ENCODE data around the gene PCDHGA8. TPM values are rescaled to one million over a fixed set of nuclear protein-coding genes. Genes with fewer than 3 reads are reported as not detected.
"Not testable (repeated sequence)": the region's sequence is repeated elsewhere in the genome, so short reads cannot be mapped to it uniquely, and the experiment has no call there.

Gene PCDHGA8
- total RNA-seq, 4 donors from 2014 or later: 1.1 to 5.1 (median 2.1) TPM

DNA sequence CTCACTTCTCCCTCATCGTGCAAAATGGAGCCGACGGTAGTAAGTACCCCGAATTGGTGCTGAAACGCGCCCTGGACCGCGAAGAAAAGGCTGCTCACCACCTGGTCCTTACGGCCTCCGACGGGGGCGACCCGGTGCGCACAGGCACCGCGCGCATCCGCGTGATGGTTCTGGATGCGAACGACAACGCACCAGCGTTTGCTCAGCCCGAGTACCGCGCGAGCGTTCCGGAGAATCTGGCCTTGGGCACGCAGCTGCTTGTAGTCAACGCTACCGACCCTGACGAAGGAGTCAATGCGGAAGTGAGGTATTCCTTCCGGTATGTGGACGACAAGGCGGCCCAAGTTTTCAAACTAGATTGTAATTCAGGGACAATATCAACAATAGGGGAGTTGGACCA lies 38.9 kb downstream of the PCDHGA8 start:
- H3K9me3 ChIP-seq: peaks cover 72% of the 10 kb centered on the region
- no peaks in the 10 kb centered on the region for H3K27me3 ChIP-seq

GRCh38 chr5:141432308-141432707 lies 39.9 kb downstream of the PCDHGA8 start:
- not testable (repeated sequence) for H3K27me3 ChIP-seq; DNase-seq (ENCODE audit: low spot score in 2 of 2); H3K36me3 ChIP-seq; H3K4me1 ChIP-seq; H3K27ac ChIP-seq; H3K4me3 ChIP-seq
- peaks cover 63% of the 10 kb centered on the region for H3K9me3 ChIP-seq
- 34% methylated on average over 18 of the region's 38 CpGs for WGBS

More for the DNA sequence above, 38.9 kb downstream of the PCDHGA8 start:
- Histone ChIP-seq H3K4me1 (no peaks in the 10 kb centered on the region), H3K36me3 (no peaks in the 10 kb centered on the region), H3K4me3 (peak overlapping the region; percentile 38), H3K27ac (no peak overlapping the region)
- no peak for DNase-seq (ENCODE audit: low spot score in 2 of 2)
- WGBS: 27% methylated on average over 26 of the region's 37 CpGs
- TF ChIP-seq POLR2AphosphoS5 (IDR thresholded peaks at IDR 0.05): no peak
- TF ChIP-seq CTCF (IDR thresholded peaks at IDR 0.05): no peak
- no peak for TF ChIP-seq EP300 (IDR thresholded peaks at IDR 0.05)
- no peak for TF ChIP-seq POLR2A (IDR thresholded peaks at IDR 0.05)

GRCh38 chr5:141432726-141433125 lies 40.3 kb downstream of the PCDHGA8 start:
- peaks cover 63% of the 10 kb centered on the region for H3K9me3 ChIP-seq
- H3K4me1 ChIP-seq; DNase-seq (ENCODE audit: low spot score in 2 of 2); H3K27me3 ChIP-seq; H3K27ac ChIP-seq; H3K4me3 ChIP-seq; H3K36me3 ChIP-seq: not testable (repeated sequence)
- 34% methylated on average over 12 of the region's 29 CpGs for WGBS

GRCh38 chr5:141434006-141434405 lies 41.6 kb downstream of the PCDHGA8 start:
- no peak overlapping the region for H3K27ac ChIP-seq
- H3K36me3 ChIP-seq: no peaks in the 10 kb centered on the region
- DNase-seq (ENCODE audit: low spot score in 2 of 2): no peak
- H3K9me3 ChIP-seq: peaks cover 50% of the 10 kb centered on the region
- 81% methylated on average over 2 of the region's 2 CpGs for WGBS
- no peaks in the 10 kb centered on the region for H3K27me3 ChIP-seq
- no peaks in the 10 kb centered on the region for H3K4me1 ChIP-seq
- H3K4me3 ChIP-seq: no peak overlapping the region
- no peak for TF ChIP-seq POLR2A (IDR thresholded peaks at IDR 0.05)
- TF ChIP-seq CTCF (IDR thresholded peaks at IDR 0.05): no peak
- no peak for TF ChIP-seq EP300 (IDR thresholded peaks at IDR 0.05)
- TF ChIP-seq POLR2AphosphoS5 (IDR thresholded peaks at IDR 0.05): no peak

DNA sequence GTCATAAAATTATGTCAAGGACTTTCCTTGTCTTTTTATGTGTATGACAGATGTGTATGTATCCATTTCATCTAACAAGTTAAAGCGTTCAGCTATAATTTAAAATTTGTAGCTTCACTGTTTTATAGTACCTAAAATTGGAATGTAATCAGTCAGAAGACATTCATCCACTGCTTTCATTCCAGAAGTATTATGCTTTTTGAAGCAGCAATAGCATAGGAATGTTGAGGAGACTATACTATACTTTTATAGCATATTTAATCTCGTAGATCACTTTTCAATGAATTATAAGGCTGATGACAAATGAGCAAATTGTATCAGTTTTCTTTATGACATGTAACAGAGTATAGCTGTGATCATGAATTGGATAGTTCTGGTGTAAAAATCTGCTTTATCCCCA lies 44.8 kb downstream of the PCDHGA8 start:
- H3K9me3 ChIP-seq: peaks cover 40% of the 10 kb centered on the region

DNA sequence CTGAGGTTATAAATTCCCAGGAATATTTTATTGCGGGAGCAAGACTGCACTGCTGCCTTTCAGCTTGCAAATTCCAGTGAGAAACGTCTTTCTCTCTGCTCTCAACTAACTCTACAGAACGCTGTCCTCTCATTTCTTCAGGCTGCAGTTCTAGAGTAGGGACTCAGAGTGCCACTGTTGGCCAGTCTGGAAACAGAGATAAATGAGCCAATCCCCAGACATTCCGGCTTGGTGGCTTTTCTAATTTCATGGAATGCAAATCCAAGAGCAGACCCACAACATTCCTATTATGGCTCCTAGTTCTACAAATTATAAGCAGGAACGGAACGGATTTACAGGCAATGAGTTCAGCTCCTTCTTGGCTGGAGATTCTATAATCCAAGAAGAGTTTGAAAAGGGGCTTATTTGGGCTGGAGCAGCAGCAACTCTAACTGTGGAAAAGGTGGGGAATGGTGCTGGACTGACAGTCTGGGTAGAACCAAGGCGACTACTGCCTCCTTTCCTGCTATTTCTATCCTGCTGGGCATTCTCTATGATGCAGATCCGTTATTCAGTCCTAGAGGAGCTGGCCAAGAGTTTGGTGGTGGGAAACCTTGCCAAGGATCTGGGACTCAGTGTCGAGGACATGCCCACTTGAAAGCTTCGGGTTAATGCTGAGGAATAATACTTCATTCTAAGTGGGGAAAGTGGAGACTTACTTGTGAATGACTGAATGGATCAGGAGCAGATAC lies 47.1 kb downstream of the PCDHGA8 start:
- no peak for DNase-seq (ENCODE audit: low spot score in 2 of 2)
- WGBS: 63% methylated on average over 10 of the region's 10 CpGs
- Histone ChIP-seq H3K27ac (no peak overlapping the region), H3K4me1 (no peaks in the 10 kb centered on the region), H3K4me3 (no peak overlapping the region), H3K9me3 (peaks cover 21% of the 10 kb centered on the region), H3K27me3 (no peaks in the 10 kb centered on the region), H3K36me3 (no peaks in the 10 kb centered on the region)
- TF ChIP-seq POLR2AphosphoS5 (IDR thresholded peaks at IDR 0.05) (no peak), CTCF (IDR thresholded peaks at IDR 0.05) (no peak), EP300 (IDR thresholded peaks at IDR 0.05) (no peak), POLR2A (IDR thresholded peaks at IDR 0.05) (no peak)

More for the DNA sequence above, 44.8 kb downstream of the PCDHGA8 start:
- Histone ChIP-seq H3K36me3 (no peaks in the 10 kb centered on the region), H3K4me1 (no peaks in the 10 kb centered on the region), H3K27me3 (no peaks in the 10 kb centered on the region), H3K27ac (no peak overlapping the region), H3K4me3 (no peak overlapping the region)
- WGBS: 95% methylated on average over 2 of the region's 2 CpGs
- TF ChIP-seq POLR2AphosphoS5 (IDR thresholded peaks at IDR 0.05) (no peak), POLR2A (IDR thresholded peaks at IDR 0.05) (no peak), CTCF (IDR thresholded peaks at IDR 0.05) (no peak), EP300 (IDR thresholded peaks at IDR 0.05) (no peak)
- DNase-seq (ENCODE audit: low spot score in 2 of 2): no peak

Data from suprapubic skin (tissue), 4 donors.